ENCODE data around the gene EFNB1. TPM values are rescaled to one million over a fixed set of nuclear protein-coding genes. Genes with fewer than 3 reads are reported as not detected.

EFNB1 gene
- total and polyA plus RNA-seq, 2 of the 8 experiments (the other 6 are each of a cell fraction or from before 2014, with no cell fraction given): 2.3 to 5.4 TPM

- Histone ChIP-seq H3K27me3 (replicated peaks in 1 of 4; ENCODE audit: control insufficient read depth in 3 of 4, extremely low read depth in 1 of 4, insufficient read depth in 3 of 4, low read length in 3 of 4) (peaks cover 2 to 13% (median 7%) of the 10 kb centered on the region in 4 experiments; a peak in 5 of 7 replicates), H3K4me3 (ENCODE audit: extremely low read depth in 1 of 4, insufficient read depth in 2 of 4, low read depth in 3 of 4, low read length in 4 of 4) (no peak overlapping the region), H4K20me1 (replicated peaks in 1 of 2; ENCODE audit: control insufficient read depth in 1 of 2, insufficient read depth in 2 of 2, low read length in 2 of 2) (no peaks in the 10 kb centered on the region), H3K36me3 (ENCODE audit: control insufficient read depth in 2 of 4, insufficient read depth in 4 of 4, low read length in 3 of 4) (no peaks in the 10 kb centered on the region), H3K9ac (replicated peaks in 1 of 4; ENCODE audit: extremely low read depth in 1 of 4, low read depth in 3 of 4, low read length in 3 of 4) (no peak overlapping the region), H3K27ac (ENCODE audit: low read depth, low read length) (no peak overlapping the region), H3K23me2 (ENCODE audit: low read depth, low read length) (no peaks in the 10 kb centered on the region), H4K5ac (ENCODE audit: insufficient read length, low read depth, low read length) (no peak overlapping the region), H2BK15ac (ENCODE audit: low read length) (no peak overlapping the region), H3K23ac (ENCODE audit: insufficient read length) (no peak overlapping the region), H2BK120ac (replicated peaks; ENCODE audit: low read depth, low read length) (no peak overlapping the region), H3K79me2 (ENCODE audit: control insufficient read depth in 1 of 2, insufficient read depth in 2 of 2, low read length in 2 of 2) (no peaks in the 10 kb centered on the region), H2BK12ac (ENCODE audit: low read depth, low read length) (no peak overlapping the region), H3K18ac (ENCODE audit: extremely low read depth, low read length) (no peak overlapping the region), H2AFZ (ENCODE audit: low read length) (no peak overlapping the region), H2BK5ac (ENCODE audit: low read depth, low read length) (no peak overlapping the region), H2BK20ac (ENCODE audit: low read length) (no peak overlapping the region), H3K4me1 (replicated peaks in 1 of 4; ENCODE audit: control insufficient read depth in 3 of 4, insufficient read depth in 4 of 4, low read length in 3 of 4) (peaks cover 0 to 9% (median 4%) of the 10 kb centered on the region in 4 experiments; a peak in 5 of 7 replicates), H2AK5ac (ENCODE audit: low read depth, low read length) (no peak overlapping the region), H3K56ac (replicated peaks; ENCODE audit: insufficient read length, low read depth, low read length) (no peak overlapping the region), H3K4ac (replicated peaks; ENCODE audit: insufficient read length, low read depth, low read length) (no peak overlapping the region), H3K14ac (ENCODE audit: insufficient read length) (no peak overlapping the region), H4K8ac (ENCODE audit: extremely low read depth, insufficient read depth, low read length) (no peak overlapping the region), H4K91ac (replicated peaks; ENCODE audit: insufficient read length, low read length) (no peak overlapping the region), H3K4me2 (ENCODE audit: insufficient read depth in 1 of 2, low read depth in 2 of 2, low read length in 2 of 2) (no peak overlapping the region), H3K79me1 (ENCODE audit: low read depth, low read length) (no peaks in the 10 kb centered on the region), H3K9me3 (ENCODE audit: insufficient read depth in 2 of 2, low read depth in 1 of 2, low read length in 1 of 2) (no peaks in the 10 kb centered on the region)
- DNase-seq (ENCODE audit: low read depth in 1 of 2, low spot score in 2 of 2) (no peak), FAIRE-seq (no peak)
- ChIA-PET CTCF (ENCODE audit: partially characterized antibody) (no interaction called here), POLR2A (ENCODE audit: partially characterized antibody) (no interaction called here)
- WGBS, 2 experiments (ENCODE audit: extremely low coverage in 1 of 2, insufficient coverage in 1 of 2, insufficient read length in 1 of 2, insufficient replicate concordance in 2 of 2, low coverage in 1 of 2, low lambda C conversion rate in 2 of 2, missing lambda C conversion rate in 1 of 2): 91% methylated on average over 4 of the region's 4 CpGs; no CpG with 5 or more reads in 1 of the 2 experiments
- no peak for TF ChIP-seq CTCF (IDR thresholded peaks at IDR 0.05; ENCODE audit: control extremely low read depth in 1 of 3, insufficient read depth in 1 of 3, low read depth in 1 of 3, low read length in 3 of 3)
- TF ChIP-seq CHD1 (IDR thresholded peaks at IDR 0.05; ENCODE audit: low read depth, low read length): no peak
- TF ChIP-seq KDM4A (IDR thresholded peaks at IDR 0.05; ENCODE audit: low read depth, low read length, severe bottlenecking): no peak
- TF ChIP-seq MAFK (IDR thresholded peaks at IDR 0.05; ENCODE audit: low read depth, low read length): no peak
- no peak for TF ChIP-seq ASH2L (IDR thresholded peaks at IDR 0.05; ENCODE audit: low read length)
- TF ChIP-seq EZH2 (IDR thresholded peaks at IDR 0.05; ENCODE audit: low read depth, low read length, severe bottlenecking): no peak
- TF ChIP-seq ATF3 (IDR thresholded peaks at IDR 0.05; ENCODE audit: insufficient read depth, low read depth, low read length): no peak
- no peak for TF ChIP-seq SP2 (IDR thresholded peaks at IDR 0.05; ENCODE audit: low read length)
- TF ChIP-seq BACH1 (IDR thresholded peaks at IDR 0.05; ENCODE audit: low read length): no peak
- TF ChIP-seq HDAC6 (IDR thresholded peaks at IDR 0.05; ENCODE audit: low read depth, low read length): no peak
- no peak for TF ChIP-seq SIRT6 (IDR thresholded peaks at IDR 0.05; ENCODE audit: low read length)
- TF ChIP-seq SIX5 (IDR thresholded peaks at IDR 0.05; ENCODE audit: low read depth, low read length): no peak
These were observed 60.4 kb downstream of the EFNB1 start for GRCh38 chrX:68889249-68889648.
